Adrenal gland (tissue), 12 donors: ENCODE results near the gene DIAPH2. TPM values are rescaled to one million over a fixed set of nuclear protein-coding genes. Genes with fewer than 3 reads are reported as not detected.

Source experiments
- DNase-seq, 7 donors: peaks; one replicate each; pipeline ENCODE4 v3.0.0-alpha.2; 2019 to 2020
- H3K27ac ChIP-seq, 5 donors: fragments of 200-600 bp; sonication (generic) in 4 of 5; 1 replicate in 3 of 5; 2 replicates in 2 of 5; pipeline versions ENCODE4 v1.5.1 to v1.8.0; 2016 to 2020; ENCODE audit warnings: mild to moderate bottlenecking in 1 of 5
- H3K27me3 ChIP-seq: fragments of 200-600 bp; 2 replicates; pipeline ENCODE4 v1.8.0; 2021
- H3K36me3 ChIP-seq, 2 donors: fragments of 200-600 bp; replicated peaks in 1 of 2; 1 replicate in 1 of 2; 2 replicates in 1 of 2; pipeline versions ENCODE4 v1.5.1 to v1.8.0; 2018 to 2022
- H3K4me1 ChIP-seq, 2 donors: fragments of 200-600 bp; replicated peaks in 1 of 2; 1 replicate in 1 of 2; 2 replicates in 1 of 2; pipeline versions ENCODE4 v1.5.1 to v1.8.0; 2018 to 2021
- H3K4me3 ChIP-seq, 4 donors: fragments of 200-600 bp; sonication (generic) in 3 of 4; one replicate each; pipeline ENCODE4 v1.5.1; 2016 to 2018
- H3K9me3 ChIP-seq, 3 donors: fragments of 200-600 bp; sonication (generic) in 1 of 3; replicated peaks in 1 of 3; 1 replicate in 2 of 3; 2 replicates in 1 of 3; pipeline versions ENCODE4 v1.5.1 to v1.8.0; 2016 to 2021
- CTCF ChIP-seq, 6 experiments: fragments of 450-650 bp in 4 of 6; fragments of 200-600 bp in 2 of 6; sonication (generic) in 1 of 6; IDR thresholded peaks; 1 replicate in 5 of 6; 2 replicates in 1 of 6; pipeline versions ENCODE4 v1.5.1 to v1.8.0; 2016 to 2021; ENCODE audit warnings: antibody characterized with exemption in 6 of 6, mild to moderate bottlenecking in 2 of 6, moderate library complexity in 1 of 6
- POLR2A ChIP-seq, 2 donors: fragments of 450-650 bp; IDR thresholded peaks; one replicate each; pipeline ENCODE4 v1.6.1; 2017; ENCODE audit warnings: antibody characterized with exemption in 2 of 2, mild to moderate bottlenecking in 2 of 2, moderate library complexity in 1 of 2
- WGBS, 4 donors: extraction: QIAGEN DNeasy Blood & Tissue Kit in 2 of 4; methylation state at CpG; one replicate each; pipeline versions ENCODE4 v1.1.5 to v1.1.7; 2013 to 2017; 5-methylcytosine and 5-hydroxymethylcytosine counted together
- intact Hi-C, 2 donors: fragments of 100-400 bp; cut with DNase I; formaldehyde crosslinking; loops; one replicate each; pipeline versions ENCODE4 v1.14.1 to v1.15.0; 2022 to 2023
- polyA plus RNA-seq, 3 donors: library from polyadenylated mRNA; stranded (reverse); fragments of 200-250 nt in 2 of 3; fragments of 350-450 nt in 1 of 3; fragmentation: Illumina TruSeq in 1 of 3; extraction: RNeasy Lipid Tissue Mini Kit (QIAGEN cat#74804) in 1 of 3; gene quantifications; one replicate each; pipeline ENCODE4 v1.2.3, GENCODE V29; 2013 to 2014
- total RNA-seq, 9 donors: library from RNA; depleted of rRNA in 4 of 9; stranded (reverse); fragments of >200 nt in 4 of 9; fragments of 120-200 nt in 1 of 9; fragmentation: NEBNext Ultra II Directional in 1 of 9; extraction: Animal tissue kit (Norgen Biotek cat#: 25700) in 1 of 9; gene quantifications; one replicate each; pipeline versions ENCODE4 v1.1.0 to v1.2.4, GENCODE V29; 2013 to 2023
- donor health status: healthy with polysubstance abuse.
- donor health status: Bipolar disorder and iron deficiency.
- donor health status: DM: yes; HTN: yes; CAD: no.
- donor health status: DM: no; HTN: no; CAD: no.
- donor health status: DM: no; HTN: no; CAD: no.
- donor health status: DM: yes; HTN: yes; CAD: no.

The DIAPH2 gene
- total and polyA plus RNA-seq, 12 donors = 3.2 to 33.3 (median 12.3) TPM

- no peaks in the 10 kb centered on the region for H3K36me3 ChIP-seq
- no peak for TF ChIP-seq POLR2A (IDR thresholded peaks at IDR 0.05)
- no peak for TF ChIP-seq CTCF (IDR thresholded peaks at IDR 0.05)
- no peak overlapping the region for H3K4me3 ChIP-seq
- intact Hi-C loops = no loop called here
- H3K27ac ChIP-seq = no peak overlapping the region
- H3K9me3 ChIP-seq = no peaks in the 10 kb centered on the region
- H3K27me3 ChIP-seq = peaks cover 16% of the 10 kb centered on the region
- no peak for DNase-seq
- H3K4me1 ChIP-seq = no peaks in the 10 kb centered on the region
Measured at GRCh38 chrX:97629597-97629985, 944.9 kb downstream of the DIAPH2 start.

- H3K27ac ChIP-seq = no peak overlapping the region
- no peaks in the 10 kb centered on the region for H3K4me1 ChIP-seq
- no peaks in the 10 kb centered on the region for H3K36me3 ChIP-seq
- TF ChIP-seq CTCF (IDR thresholded peaks at IDR 0.05) = no peak
- no peak for TF ChIP-seq POLR2A (IDR thresholded peaks at IDR 0.05)
- intact Hi-C loops = no loop called here
- 60 to 70% (median 66%) methylated on average over 4 of the region's 4 CpGs for WGBS, 4 donors
- no peaks in the 10 kb centered on the region for H3K9me3 ChIP-seq
- no peak for DNase-seq
- H3K4me3 ChIP-seq = no peak overlapping the region
- H3K27me3 ChIP-seq = peaks cover 22% of the 10 kb centered on the region
Measured at GRCh38 chrX:97633798-97634197, 949.2 kb downstream of the DIAPH2 start.

- no peak for DNase-seq
- Histone ChIP-seq H3K4me3 (no peak overlapping the region), H3K9me3 (no peaks in the 10 kb centered on the region), H3K4me1 (no peaks in the 10 kb centered on the region), H3K27me3 (peaks cover 22% of the 10 kb centered on the region), H3K36me3 (no peaks in the 10 kb centered on the region), H3K27ac (no peak overlapping the region)
- no peak for TF ChIP-seq POLR2A (IDR thresholded peaks at IDR 0.05)
- no peak for TF ChIP-seq CTCF (IDR thresholded peaks at IDR 0.05)
- 66 to 88% (median 83%) methylated on average over 5 of the region's 5 CpGs for WGBS, 4 donors
- intact Hi-C loops = no loop called here
Measured at GRCh38 chrX:97636473-97637140, 952.0 kb downstream of the DIAPH2 start.

- no peak overlapping the region for H3K4me3 ChIP-seq
- no peaks in the 10 kb centered on the region for H3K4me1 ChIP-seq
- no peak for DNase-seq
- no peak overlapping the region for H3K27ac ChIP-seq
- no peaks in the 10 kb centered on the region for H3K9me3 ChIP-seq
- 46 to 76% (median 51%) methylated on average over 2 of the region's 2 CpGs for WGBS, 4 donors
- H3K36me3 ChIP-seq = no peaks in the 10 kb centered on the region
- no peak for TF ChIP-seq CTCF (IDR thresholded peaks at IDR 0.05)
- no peak for TF ChIP-seq POLR2A (IDR thresholded peaks at IDR 0.05)
- intact Hi-C loops = no loop called here
- peaks cover 22% of the 10 kb centered on the region for H3K27me3 ChIP-seq
Measured at GRCh38 chrX:97637289-97637688, 952.6 kb downstream of the DIAPH2 start.
